ENCODE results near the gene CPB2.

Gene CPB2

GRCh38 chr13:46121033-46121432 lies 16.2 kb upstream of the CPB2 start:
- TF ChIP-seq CTCF (IDR thresholded peaks at IDR 0.05; ENCODE audit: low read depth, low read length) (no peak), POLR2A (IDR thresholded peaks at IDR 0.05; ENCODE audit: extremely low read depth, insufficient read length) (no peak), MYC (IDR thresholded peaks at IDR 0.05; ENCODE audit: low read depth, low read length) (no peak)
- TF ChIP-seq, protein P1, sequence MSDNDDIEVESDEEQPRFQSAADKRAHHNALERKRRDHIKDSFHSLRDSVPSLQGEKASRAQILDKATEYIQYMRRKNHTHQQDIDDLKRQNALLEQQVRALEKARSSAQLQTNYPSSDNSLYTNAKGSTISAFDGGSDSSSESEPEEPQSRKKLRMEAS (IDR thresholded peaks at IDR 0.05; ENCODE audit: low read depth, low read length) = no peak

GRCh38 chr13:46119883-46120614 lies 15.2 kb upstream of the CPB2 start:
- no peak for DNase-seq (ENCODE audit: low read depth)
- H3K4me3 ChIP-seq (ENCODE audit: low read depth, low read length) = no peak overlapping the region
- TF ChIP-seq POLR2A (IDR thresholded peaks at IDR 0.05; ENCODE audit: extremely low read depth, insufficient read length) (no peak), MYC (IDR thresholded peaks at IDR 0.05; ENCODE audit: low read depth, low read length) (no peak), CTCF (IDR thresholded peaks at IDR 0.05; ENCODE audit: low read depth, low read length) (no peak)
- TF ChIP-seq, protein P1 (IDR thresholded peaks at IDR 0.05; ENCODE audit: low read depth, low read length) = no peak

More at GRCh38 chr13:46121033-46121432, 16.2 kb upstream of the CPB2 start:
- H3K4me3 ChIP-seq (ENCODE audit: low read depth, low read length) = no peak overlapping the region
- DNase-seq (ENCODE audit: low read depth) = no peak

DNA sequence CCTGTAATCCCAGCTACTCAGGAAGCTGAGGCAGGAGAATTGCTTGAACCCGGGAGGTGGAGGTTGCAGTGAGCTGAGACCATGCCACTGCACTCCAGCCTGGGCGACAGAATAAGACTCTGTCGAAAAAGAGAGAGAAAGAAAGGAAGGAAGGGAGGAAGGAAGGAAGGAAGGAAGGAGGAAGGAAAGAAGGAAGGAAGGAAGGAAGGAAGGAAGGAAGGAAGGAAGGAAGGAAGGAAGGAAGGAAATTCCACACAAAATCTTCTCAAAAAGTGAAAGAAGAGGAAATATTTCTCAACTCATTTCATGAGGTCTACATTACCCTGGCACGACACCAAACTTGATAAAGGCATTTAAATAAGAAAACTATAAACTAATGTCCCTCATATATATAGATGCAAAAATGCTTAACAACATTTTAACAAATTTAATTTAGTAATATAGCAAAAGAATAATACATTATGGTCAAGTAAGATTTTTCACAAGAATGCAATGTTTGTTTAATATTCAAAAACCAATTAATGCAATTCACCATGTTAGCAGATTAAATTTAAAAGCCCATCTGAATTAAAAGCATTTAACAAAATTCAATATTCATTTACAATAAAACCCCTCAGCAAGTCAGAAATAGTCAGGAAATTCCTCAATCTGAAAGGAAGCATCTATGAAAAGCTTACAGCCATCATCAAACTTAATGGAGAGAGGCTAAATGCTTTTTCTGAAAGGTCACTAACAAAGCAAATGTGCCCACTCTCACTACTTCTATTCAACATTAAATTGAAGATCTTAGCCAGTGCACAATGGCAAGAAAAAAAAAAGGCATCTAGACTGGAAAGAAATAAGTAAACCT lies 12.0 kb upstream of the CPB2 start:
- no peak overlapping the region for H3K4me3 ChIP-seq (ENCODE audit: low read depth, low read length)
- no peak for DNase-seq (ENCODE audit: low read depth)
- no peak for TF ChIP-seq POLR2A (IDR thresholded peaks at IDR 0.05; ENCODE audit: extremely low read depth, insufficient read length)
- TF ChIP-seq, protein P1 (IDR thresholded peaks at IDR 0.05; ENCODE audit: low read depth, low read length) = no peak
- no peak for TF ChIP-seq MYC (IDR thresholded peaks at IDR 0.05; ENCODE audit: low read depth, low read length)
- TF ChIP-seq CTCF (IDR thresholded peaks at IDR 0.05; ENCODE audit: low read depth, low read length) = no peak

- no peak overlapping the region for H3K4me3 ChIP-seq (ENCODE audit: low read depth, low read length)
- no peak for DNase-seq (ENCODE audit: low read depth)
- TF ChIP-seq MYC (IDR thresholded peaks at IDR 0.05; ENCODE audit: low read depth, low read length) (no peak), POLR2A (IDR thresholded peaks at IDR 0.05; ENCODE audit: extremely low read depth, insufficient read length) (no peak), CTCF (IDR thresholded peaks at IDR 0.05; ENCODE audit: low read depth, low read length) (no peak)
- TF ChIP-seq, protein P1 (IDR thresholded peaks at IDR 0.05; ENCODE audit: low read depth, low read length) = no peak
Observed at GRCh38 chr13:46114613-46115012, 9.8 kb upstream of the CPB2 start.

DNA sequence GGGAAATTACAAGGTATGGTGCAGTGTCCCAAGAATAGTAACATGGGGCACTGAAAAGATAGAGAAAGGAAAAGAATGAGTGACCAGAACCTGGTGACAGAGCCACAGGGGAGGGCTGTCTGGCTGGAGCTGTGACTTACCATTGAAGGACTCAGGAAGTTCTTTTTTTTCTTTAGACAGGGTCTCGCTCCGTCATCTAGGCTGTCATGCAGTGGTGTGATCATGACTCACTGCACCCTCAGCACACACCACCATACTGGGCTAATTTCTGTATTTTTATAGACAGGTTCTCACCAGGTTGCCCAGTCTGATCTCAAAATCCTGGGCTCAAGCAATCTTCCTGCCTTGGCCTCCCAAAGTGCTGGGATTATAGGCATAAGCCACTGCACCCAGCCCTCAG lies 8.8 kb upstream of the CPB2 start:
- TF ChIP-seq, protein P1 (IDR thresholded peaks at IDR 0.05; ENCODE audit: low read depth, low read length) = peak; percentile 45; the same call in 1 of the 2 replicates
- no peak; the same call in 1 of the 2 replicates for TF ChIP-seq MYC (IDR thresholded peaks at IDR 0.05; ENCODE audit: low read depth, low read length)
- no peak for TF ChIP-seq CTCF (IDR thresholded peaks at IDR 0.05; ENCODE audit: low read depth, low read length)
- no peak for TF ChIP-seq POLR2A (IDR thresholded peaks at IDR 0.05; ENCODE audit: extremely low read depth, insufficient read length)
- peak; percentile 68 for DNase-seq (ENCODE audit: low read depth)
- H3K4me3 ChIP-seq (ENCODE audit: low read depth, low read length) = no peak overlapping the region
